ENCODE results near the gene ALDH7A1.

ALDH7A1 gene

GRCh38 chr5:126615286-126615685 lies 20.3 kb upstream of the ALDH7A1 start:
- peaks cover 7% of the 10 kb centered on the region; the same call in 1 of the 2 replicates for H4K20me1 ChIP-seq (ENCODE audit: insufficient read depth, low read length)
- no peak overlapping the region for H2AFZ ChIP-seq (ENCODE audit: low read depth, low read length)
- ATAC-seq (ENCODE audit: insufficient read depth, low read depth): no peak
- TF ChIP-seq CTCF (IDR thresholded peaks at IDR 0.05; ENCODE audit: borderline replicate concordance, extremely low read depth, low read length, poor library complexity, severe bottlenecking) (no peak), EZH2 (IDR thresholded peaks at IDR 0.05; ENCODE audit: borderline replicate concordance, low read depth, low read length, severe bottlenecking) (no peak)
- peaks cover 48% of the 10 kb centered on the region for H3K79me2 ChIP-seq (ENCODE audit: insufficient read depth, low read length)
- H3K9me3 ChIP-seq (ENCODE audit: insufficient read depth, low read length, severe bottlenecking): no peaks in the 10 kb centered on the region
- H3K4me2 ChIP-seq (ENCODE audit: insufficient read depth, low read length): no peak overlapping the region
- no peaks in the 10 kb centered on the region for H3K4me1 ChIP-seq (ENCODE audit: insufficient read depth, low read length)
- H3K9ac ChIP-seq (ENCODE audit: low read depth, low read length): no peak overlapping the region
- no peak overlapping the region for H3K4me3 ChIP-seq (ENCODE audit: low read depth in 1 of 2, low read length in 2 of 2)
- no peak for DNase-seq
- H3K27ac ChIP-seq (ENCODE audit: low read length): no peak overlapping the region
- no peaks in the 10 kb centered on the region for H3K27me3 ChIP-seq (ENCODE audit: insufficient read depth, low read length, poor library complexity)
- peaks cover 59% of the 10 kb centered on the region for H3K36me3 ChIP-seq (ENCODE audit: insufficient read depth, low read length)

GRCh38 chr5:126613941-126614592 lies 19.0 kb upstream of the ALDH7A1 start:
- H3K4me1 ChIP-seq (ENCODE audit: insufficient read depth, low read length): no peaks in the 10 kb centered on the region
- TF ChIP-seq EZH2 (IDR thresholded peaks at IDR 0.05; ENCODE audit: borderline replicate concordance, low read depth, low read length, severe bottlenecking): no peak
- TF ChIP-seq CTCF (IDR thresholded peaks at IDR 0.05; ENCODE audit: borderline replicate concordance, extremely low read depth, low read length, poor library complexity, severe bottlenecking): no peak
- peaks cover 7% of the 10 kb centered on the region; the same call in 1 of the 2 replicates for H4K20me1 ChIP-seq (ENCODE audit: insufficient read depth, low read length)
- ATAC-seq (ENCODE audit: insufficient read depth, low read depth) (no peak), DNase-seq (no peak)
- H3K4me3 ChIP-seq (ENCODE audit: low read depth in 1 of 2, low read length in 2 of 2): no peak overlapping the region
- peaks cover 60% of the 10 kb centered on the region for H3K79me2 ChIP-seq (ENCODE audit: insufficient read depth, low read length)
- no peak overlapping the region for H3K27ac ChIP-seq (ENCODE audit: low read length)
- H3K9ac ChIP-seq (ENCODE audit: low read depth, low read length): no peak overlapping the region
- H2AFZ ChIP-seq (ENCODE audit: low read depth, low read length): no peak overlapping the region
- no peaks in the 10 kb centered on the region for H3K27me3 ChIP-seq (ENCODE audit: insufficient read depth, low read length, poor library complexity)
- H3K9me3 ChIP-seq (ENCODE audit: insufficient read depth, low read length, severe bottlenecking): no peaks in the 10 kb centered on the region
- peaks cover 62% of the 10 kb centered on the region for H3K36me3 ChIP-seq (ENCODE audit: insufficient read depth, low read length)
- H3K4me2 ChIP-seq (ENCODE audit: insufficient read depth, low read length): no peak overlapping the region

GRCh38 chr5:126610616-126611015 lies 15.6 kb upstream of the ALDH7A1 start:
- peaks cover 77% of the 10 kb centered on the region for H3K36me3 ChIP-seq (ENCODE audit: insufficient read depth, low read length)
- no peak overlapping the region for H3K27ac ChIP-seq (ENCODE audit: low read length)
- no peak overlapping the region for H2AFZ ChIP-seq (ENCODE audit: low read depth, low read length)
- peaks cover 9% of the 10 kb centered on the region; the same call in 1 of the 2 replicates for H3K4me1 ChIP-seq (ENCODE audit: insufficient read depth, low read length)
- DNase-seq (no peak), ATAC-seq (ENCODE audit: insufficient read depth, low read depth) (no peak)
- peaks cover 7% of the 10 kb centered on the region; the same call in 1 of the 2 replicates for H4K20me1 ChIP-seq (ENCODE audit: insufficient read depth, low read length)
- peaks cover 86% of the 10 kb centered on the region for H3K79me2 ChIP-seq (ENCODE audit: insufficient read depth, low read length)
- no peaks in the 10 kb centered on the region for H3K27me3 ChIP-seq (ENCODE audit: insufficient read depth, low read length, poor library complexity)
- no peak overlapping the region for H3K4me2 ChIP-seq (ENCODE audit: insufficient read depth, low read length)
- no peaks in the 10 kb centered on the region for H3K9me3 ChIP-seq (ENCODE audit: insufficient read depth, low read length, severe bottlenecking)
- no peak overlapping the region for H3K9ac ChIP-seq (ENCODE audit: low read depth, low read length)
- no peak for TF ChIP-seq EZH2 (IDR thresholded peaks at IDR 0.05; ENCODE audit: borderline replicate concordance, low read depth, low read length, severe bottlenecking)
- TF ChIP-seq CTCF (IDR thresholded peaks at IDR 0.05; ENCODE audit: borderline replicate concordance, extremely low read depth, low read length, poor library complexity, severe bottlenecking): no peak
- H3K4me3 ChIP-seq (ENCODE audit: low read depth in 1 of 2, low read length in 2 of 2): no peak overlapping the region

All from DND-41 (cell line).